NCI-H1694 (cell line): Measurements from ENCODE around the gene ENTPD3.

Experiments used
- DNase-seq: peaks from one replicate; lab custom pipeline; 2025; lab: John Stamatoyannopoulos, UW

ENTPD3 gene

GRCh38 chr3:40387001-40387894 is at the start of gene ENTPD3:
TSS of gene ENTPD3 (plus strand) at chr3:40387184. CDS start at chr3:40388058, 874 bp downstream.
- no peak for DNase-seq

GRCh38 chr3:40339871-40340270 is 47.1 kb upstream of the ENTPD3 start:
- no peak for DNase-seq

GRCh38 chr3:40340541-40341170 is 46.3 kb upstream of the ENTPD3 start:
- DNase-seq: no peak

GRCh38 chr3:40341671-40342070 is 45.3 kb upstream of the ENTPD3 start:
- DNase-seq: no peak

- no peak for DNase-seq
Measured at GRCh38 chr3:40350529-40350928, 36.5 kb upstream of the ENTPD3 start.

GRCh38 chr3:40355410-40355809 is 31.6 kb upstream of the ENTPD3 start:
- no peak for DNase-seq

- DNase-seq: no peak
Measured at GRCh38 chr3:40358454-40358853, 28.5 kb upstream of the ENTPD3 start.

GRCh38 chr3:40363674-40364073 is 23.3 kb upstream of the ENTPD3 start:
- DNase-seq: no peak

- no peak for DNase-seq
Measured at GRCh38 chr3:40366203-40367162, 20.5 kb upstream of the ENTPD3 start.

GRCh38 chr3:40369716-40370115 is 17.3 kb upstream of the ENTPD3 start:
- DNase-seq: no peak

- DNase-seq: no peak
Measured at GRCh38 chr3:40377822-40378221, 9.2 kb upstream of the ENTPD3 start.

GRCh38 chr3:40379674-40380306 is 7.2 kb upstream of the ENTPD3 start:
- DNase-seq: no peak

- DNase-seq: no peak
Measured at GRCh38 chr3:40381904-40382616, 4.9 kb upstream of the ENTPD3 start.

- DNase-seq: no peak
Measured at GRCh38 chr3:40382617-40382979, 4.4 kb upstream of the ENTPD3 start.

- DNase-seq: no peak
Measured at GRCh38 chr3:40386213-40386612, 771 bp upstream of the ENTPD3 start.

GRCh38 chr3:40387895-40388254 is 891 bp downstream of the ENTPD3 start:
- DNase-seq: no peak

- DNase-seq: no peak
Measured at GRCh38 chr3:40396406-40396805, 9.4 kb downstream of the ENTPD3 start.

GRCh38 chr3:40397129-40397528 is 10.1 kb downstream of the ENTPD3 start:
- DNase-seq: no peak

- no peak for DNase-seq
Measured at GRCh38 chr3:40397912-40398311, 10.9 kb downstream of the ENTPD3 start.

- DNase-seq: no peak
Measured at GRCh38 chr3:40398346-40398745, 11.4 kb downstream of the ENTPD3 start.

GRCh38 chr3:40404591-40405198 is 17.7 kb downstream of the ENTPD3 start:
- no peak for DNase-seq
